Measurements from ENCODE around the gene SLC41A2. TPM values are rescaled to one million over a fixed set of nuclear protein-coding genes. Genes with fewer than 3 reads are reported as not detected.
"Not testable (repeated sequence)": the region's sequence is repeated elsewhere in the genome, so short reads cannot be mapped to it uniquely, and the experiment has no call there.

Gene SLC41A2
- total RNA-seq (2014; rRNA removed; shearing (Covaris generic)) = 11.7 and 24.0 TPM in 2 replicates

DNA sequence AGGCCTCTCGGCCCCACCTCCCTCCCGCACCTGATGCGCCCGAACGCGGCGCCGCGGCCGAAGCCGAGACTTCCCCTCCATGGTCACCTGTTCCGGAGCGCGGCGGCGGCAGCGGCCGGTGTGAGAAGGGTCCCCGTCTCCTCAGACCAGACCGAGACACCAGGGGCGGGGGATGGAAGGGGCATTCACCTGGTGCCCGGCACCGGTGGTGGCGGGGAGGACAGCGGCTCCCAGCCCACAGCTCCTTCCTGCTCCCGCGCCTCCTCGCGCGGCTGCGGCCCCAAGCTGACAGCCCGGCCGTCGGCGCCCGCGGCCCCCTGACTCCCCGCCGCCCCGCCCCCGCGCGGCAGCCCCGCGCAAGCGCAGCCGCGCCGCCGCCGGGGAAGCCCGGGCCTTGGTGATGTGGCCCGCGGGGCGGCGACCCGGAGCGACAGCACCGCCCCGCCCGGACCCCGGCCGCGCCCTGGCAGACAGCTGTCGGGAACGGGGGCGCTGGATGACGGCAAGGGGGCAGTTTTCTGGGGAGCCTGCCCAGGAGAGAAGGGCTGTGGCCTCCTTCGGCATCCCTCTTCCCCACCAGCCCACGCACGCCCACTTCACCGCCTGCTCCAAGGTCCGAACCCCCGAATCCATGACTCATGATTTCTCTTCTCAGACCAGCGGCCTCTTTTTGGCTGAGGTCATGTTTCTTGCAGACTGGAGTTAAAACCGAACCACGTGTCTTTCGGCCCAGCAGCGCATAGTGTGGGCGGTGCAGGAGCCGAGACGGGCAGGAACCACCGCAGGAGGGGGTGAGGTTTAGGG lies at the start of gene SLC41A2:
TSS of gene SLC41A2 (minus strand) at position 290 of the 804 bp plus-strand sequence. CDS start 29,763 bp downstream, outside the sequence.
- peak; percentile 95 for DNase-seq (ENCODE audit: low spot score)

DNA sequence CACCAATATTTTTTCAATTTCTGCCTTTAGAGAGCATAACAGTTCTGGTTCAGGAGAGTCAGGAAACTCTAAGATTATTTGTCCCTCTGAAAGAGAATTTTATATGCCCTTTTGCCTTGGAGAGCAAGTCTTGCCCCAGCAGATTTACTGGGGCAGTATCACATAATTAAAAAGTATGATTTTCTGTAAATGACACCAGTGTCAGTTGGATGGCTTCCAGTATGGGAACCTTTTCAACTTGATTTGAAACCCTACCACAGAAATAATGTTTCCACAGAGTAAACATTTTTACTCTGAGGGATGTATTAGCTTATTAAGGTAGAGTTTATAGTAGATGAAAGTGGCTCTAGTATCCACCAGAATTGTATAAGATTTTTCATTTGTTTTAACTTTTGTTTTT lies 43.4 kb upstream of the SLC41A2 start:
- no peak for DNase-seq (ENCODE audit: low spot score)

DNA sequence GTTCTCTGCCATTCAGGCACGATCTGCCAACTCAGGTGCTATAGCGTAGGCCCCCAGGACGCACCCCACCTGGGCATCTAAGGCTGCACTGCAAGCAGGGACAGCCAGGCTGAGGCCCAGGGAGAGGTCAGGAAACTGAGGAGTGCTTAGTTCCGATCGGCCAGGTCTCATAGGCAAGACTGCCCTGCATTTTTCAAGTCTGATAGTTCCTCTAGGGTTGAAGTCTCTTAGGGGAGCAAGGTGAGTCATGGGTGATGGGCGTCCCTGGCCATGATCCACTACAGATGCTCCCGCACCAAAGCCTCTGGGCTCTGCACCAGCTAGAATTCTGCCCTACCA lies 41.2 kb upstream of the SLC41A2 start:
- DNase-seq (ENCODE audit: low spot score) = no peak

DNA sequence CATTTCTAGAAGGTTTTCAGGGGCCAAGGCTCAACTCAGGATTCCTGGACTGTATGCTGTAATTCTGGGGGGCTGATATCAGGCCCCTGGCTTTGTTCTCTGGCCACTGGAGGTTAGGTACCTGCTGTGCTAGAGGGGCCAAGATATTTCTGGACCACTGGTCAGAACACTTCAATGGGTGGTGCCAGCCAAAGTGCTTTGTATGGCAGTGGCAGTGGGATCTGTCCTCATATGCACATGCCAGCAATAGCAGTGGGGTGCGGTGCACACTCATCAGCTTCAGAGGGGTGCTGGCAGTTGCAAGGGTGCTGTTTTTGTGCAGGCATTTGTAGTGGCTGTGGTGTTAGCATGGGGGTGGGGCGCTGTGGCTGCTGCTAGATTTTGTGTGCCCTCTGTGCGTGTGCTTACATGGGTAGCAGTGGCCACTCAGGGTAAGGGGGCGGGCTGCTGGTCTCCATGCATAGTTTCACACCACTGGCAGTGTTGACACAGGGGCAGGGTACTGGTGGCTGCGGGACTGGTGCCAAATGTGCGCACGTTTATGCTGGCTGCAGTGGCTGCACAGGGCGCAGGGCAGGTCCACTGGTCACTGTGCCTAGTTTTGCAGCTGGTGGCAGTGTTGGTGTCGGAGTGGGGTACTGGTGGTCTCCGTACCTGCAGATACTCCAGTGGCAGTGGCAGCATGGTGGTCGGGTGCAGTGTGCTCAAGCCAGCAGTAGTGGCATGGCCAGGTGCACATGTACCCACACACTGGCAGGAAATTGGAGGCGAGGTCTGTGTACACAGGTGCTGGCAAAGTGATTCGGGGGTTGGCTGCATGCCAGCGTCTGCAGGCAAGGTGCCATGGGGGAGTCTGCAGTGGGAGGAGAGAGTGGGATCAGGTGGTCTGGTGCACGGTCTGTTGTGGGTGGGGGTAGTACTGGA lies 40.6 kb upstream of the SLC41A2 start:
- DNase-seq (ENCODE audit: low spot score) = no peak

- no peak for DNase-seq (ENCODE audit: low spot score)
Observed at GRCh38 chr12:104997541-104997940, 39.5 kb upstream of the SLC41A2 start.

DNA sequence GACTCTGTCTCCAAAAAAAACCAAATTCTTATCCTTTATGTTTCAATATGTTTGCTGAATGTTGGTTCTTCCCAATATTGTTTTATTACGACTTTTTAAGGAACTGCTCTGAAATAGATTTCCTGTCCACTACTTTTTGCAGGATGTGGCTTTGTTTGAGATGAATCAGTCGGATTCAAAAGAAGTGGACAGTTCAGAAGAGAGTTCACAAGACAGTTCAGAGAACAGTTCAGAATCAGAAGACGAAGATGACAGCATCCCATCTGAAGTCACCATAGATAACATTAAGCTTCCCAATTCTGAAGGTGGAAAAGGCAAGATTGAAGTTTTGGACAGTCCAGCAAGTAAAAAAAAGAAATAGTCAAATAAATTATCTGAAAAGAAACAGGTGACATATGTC lies 36.2 kb upstream of the SLC41A2 start:
- no peak for DNase-seq (ENCODE audit: low spot score)

DNA sequence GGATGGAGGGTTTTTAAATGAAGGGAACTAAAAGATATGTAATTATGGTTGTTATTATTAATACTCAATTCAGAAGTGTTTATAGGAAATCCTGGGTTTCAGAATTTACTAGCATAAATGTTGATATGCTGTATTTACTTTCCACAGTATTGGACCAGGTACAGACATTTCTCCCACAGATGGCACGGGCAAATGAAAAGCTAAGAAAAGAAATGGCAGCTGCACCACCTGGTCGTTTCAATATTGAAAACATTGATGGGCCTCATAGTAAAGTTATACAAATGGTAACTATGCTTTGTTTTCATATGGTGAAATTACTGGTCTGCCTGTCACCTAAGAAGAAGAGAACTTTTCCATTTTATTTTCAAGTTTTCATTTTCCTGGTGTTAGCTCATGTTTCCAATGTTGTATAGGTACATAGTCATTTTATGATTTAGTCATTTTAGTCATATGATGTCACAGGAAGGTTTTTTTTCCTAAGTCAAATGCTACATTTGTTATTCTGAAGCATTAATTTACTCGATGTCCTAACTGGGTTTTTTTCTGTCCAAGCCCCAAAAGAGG lies 33.6 kb upstream of the SLC41A2 start:
- no peak for DNase-seq (ENCODE audit: low spot score)

- no peak for DNase-seq (ENCODE audit: low spot score)
Observed at GRCh38 chr12:104990950-104991349, 32.9 kb upstream of the SLC41A2 start.

DNA sequence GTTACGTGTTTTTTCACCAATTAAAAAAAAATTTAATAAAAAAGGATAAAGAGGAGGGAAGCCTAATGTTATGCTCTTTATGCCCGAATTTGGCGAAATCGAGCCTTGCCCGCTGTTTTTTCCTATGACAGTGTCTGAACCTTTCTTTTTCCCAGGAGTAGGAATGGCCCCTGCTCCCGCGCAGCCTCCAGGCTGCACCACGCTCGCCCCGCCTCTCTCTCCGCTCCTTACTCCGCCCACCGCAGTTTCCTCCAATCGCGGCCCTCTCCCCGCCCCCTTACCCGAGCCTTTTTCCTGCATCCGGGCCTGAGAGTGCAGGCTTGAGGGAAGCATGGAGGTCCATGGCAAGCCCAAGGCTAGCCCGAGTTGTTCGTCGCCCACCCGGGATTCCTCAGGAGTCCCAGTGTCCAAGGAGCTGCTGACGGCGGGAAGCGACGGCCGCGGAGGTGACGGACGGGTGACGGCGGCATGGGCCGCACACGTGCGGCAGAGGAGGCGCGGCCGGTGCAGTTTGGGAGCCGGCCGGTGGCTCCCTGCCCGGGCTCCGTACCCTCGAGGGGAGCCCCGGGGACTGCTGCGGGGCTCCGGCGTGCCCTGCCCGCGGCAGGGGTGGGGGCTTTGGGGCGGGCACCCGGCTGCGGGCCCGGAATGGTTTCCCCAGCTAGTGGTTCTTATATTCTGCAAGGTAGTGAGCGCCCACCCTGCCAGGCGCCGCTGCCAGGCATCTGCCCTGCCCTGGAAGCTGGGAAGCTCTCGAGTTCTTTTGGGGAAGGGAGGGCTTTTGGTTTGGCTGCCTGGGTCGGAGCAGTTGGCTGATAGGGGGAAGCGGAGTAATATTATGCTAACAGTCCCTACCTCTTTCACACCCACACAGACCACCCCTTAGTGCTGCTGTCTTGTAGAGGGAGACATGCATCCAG lies 28.2 kb upstream of the SLC41A2 start, which contains the start of gene NOPCHAP1:
TSS of gene NOPCHAP1 (plus strand) at position 295 of the 920 bp plus-strand sequence. CDS start at position 332, 37 bp downstream.
- DNase-seq (ENCODE audit: low spot score) = peak; percentile 80

GRCh38 chr12:104985206-104985605 lies 27.1 kb upstream of the SLC41A2 start:
- no peak for DNase-seq (ENCODE audit: low spot score)

- DNase-seq (ENCODE audit: low spot score) = not testable (repeated sequence)
Observed at GRCh38 chr12:104977688-104978087, 19.6 kb upstream of the SLC41A2 start.

- DNase-seq (ENCODE audit: low spot score) = no peak
Observed at GRCh38 chr12:104976703-104977102, 18.6 kb upstream of the SLC41A2 start.

GRCh38 chr12:104975587-104976343 lies 17.7 kb upstream of the SLC41A2 start:
- DNase-seq (ENCODE audit: low spot score) = no peak

- DNase-seq (ENCODE audit: low spot score) = no peak
Observed at GRCh38 chr12:104974626-104975290, 16.7 kb upstream of the SLC41A2 start.

DNA sequence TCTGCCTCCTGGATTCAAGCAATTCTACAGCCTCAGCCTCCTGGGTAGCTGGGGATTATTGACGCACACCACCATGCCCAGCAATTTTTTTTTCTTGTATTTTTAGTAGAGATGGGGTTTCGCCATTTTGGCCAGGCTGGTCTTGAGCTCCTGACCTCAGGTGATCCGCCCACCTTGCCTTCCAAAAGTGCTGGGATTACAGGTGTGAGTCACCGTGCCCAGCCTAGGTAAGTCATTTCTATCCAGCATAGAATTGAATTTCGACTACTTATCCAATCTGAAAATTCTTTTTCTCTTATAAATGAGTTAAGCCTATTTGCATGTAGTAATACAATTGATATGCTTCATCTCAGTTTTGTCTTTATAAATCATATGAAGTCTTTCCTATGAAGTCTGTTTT lies 15.2 kb upstream of the SLC41A2 start:
- DNase-seq (ENCODE audit: low spot score) = no peak

- no peak for DNase-seq (ENCODE audit: low spot score)
Observed at GRCh38 chr12:104971306-104971705, 13.2 kb upstream of the SLC41A2 start.

DNA sequence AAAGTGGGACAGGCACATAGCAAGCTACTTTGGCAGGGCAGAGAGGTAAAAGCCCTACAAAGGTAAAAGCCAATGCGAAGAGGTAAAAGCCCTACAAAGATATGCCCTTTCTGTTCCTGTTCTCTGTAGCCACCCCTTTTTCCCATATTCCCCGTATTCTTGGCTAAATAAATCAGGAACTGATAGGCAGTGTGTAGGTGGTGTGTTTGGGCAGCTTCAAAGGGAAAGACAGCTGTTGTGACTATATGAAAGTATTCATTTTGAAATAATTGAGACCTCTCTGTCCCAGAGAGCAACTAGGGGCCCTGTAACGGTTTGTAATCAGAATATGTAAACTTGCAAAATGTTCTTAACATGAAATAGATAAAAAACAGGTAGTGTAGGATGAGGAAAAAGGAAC lies 11.3 kb upstream of the SLC41A2 start:
- no peak for DNase-seq (ENCODE audit: low spot score)

DNA sequence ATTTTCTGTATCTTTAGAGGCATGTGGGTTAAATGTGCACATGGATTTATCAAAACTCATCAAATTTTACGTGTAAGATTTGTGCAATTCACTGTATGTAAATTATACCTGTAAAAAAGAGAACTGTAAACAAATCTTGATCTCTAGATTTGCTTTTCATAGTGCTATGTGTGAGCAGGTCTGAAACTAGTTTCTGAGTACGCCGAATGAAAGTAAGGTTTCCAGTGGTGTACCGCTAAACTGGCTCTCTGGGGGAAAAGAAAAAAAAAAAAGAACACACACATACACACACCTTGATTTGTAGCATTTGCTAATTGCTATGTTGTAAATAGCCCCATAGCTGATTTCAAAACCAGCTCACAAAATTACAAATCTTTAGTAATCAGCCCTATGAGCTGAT lies 8.6 kb upstream of the SLC41A2 start:
- DNase-seq (ENCODE audit: low spot score) = no peak

- no peak for DNase-seq (ENCODE audit: low spot score)
Observed at GRCh38 chr12:104964856-104965205, 6.7 kb upstream of the SLC41A2 start.

All from H4 (cell line).